HCT116 (cell line): ENCODE results near the gene PARM1. TPM values are rescaled to one million over a fixed set of nuclear protein-coding genes. Genes with fewer than 3 reads are reported as not detected.

Source experiments
- ATAC-seq: fragments of 200-7000 bp; cut with Tn5 transposase; 2 replicates; pipeline ENCODE4 v1.9.1; 2020; ENCODE audit warnings: mild to moderate bottlenecking, moderate library complexity
- BruUV-seq: library from RNA; stranded (reverse); fragments of 400-500 nt; replicated peaks from 2 replicates; lab custom pipeline; 2021; lab: Mats Ljungman, UMichigan
- CTCF ChIA-PET: fragments of 300-600 bp; sonication (Branson Sonifier 250); formaldehyde crosslinking; loops from one replicate; lab custom pipeline; 2021; ENCODE audit warnings: antibody characterized with exemption; lab: Charles Lee
- POLR2A ChIA-PET: fragments of 300-600, 350-600 bp; sonication (Branson Sonifier 250); formaldehyde crosslinking; loops from one replicate; lab custom pipeline; 2021; ENCODE audit warnings: antibody characterized with exemption; lab: Charles Lee
- RAD21 ChIA-PET, 2 experiments: fragments of 300-600 bp; sonication (Branson Sonifier 250); formaldehyde crosslinking; loops; one replicate each; lab custom pipeline; 2023; ENCODE audit warnings: low total read pairs in 2 of 2; ENCODE audit not compliant: uncharacterized antibody in 2 of 2, unreplicated experiment in 2 of 2, low non-redundant PET in 1 of 2; lab: Charles Lee
- DNase-seq: peaks from one replicate; pipeline ENCODE4 v3.0.0-alpha.2; 2010; ENCODE audit warnings: low read depth, low spot score
- H2AFZ ChIP-seq: fragments of 200-600 bp; shearing (Covaris generic), sonication (generic); 2 replicates; pipeline ENCODE4 v1.6.1; 2017; ENCODE audit warnings: low read depth, mixed run types, mixed read lengths, antibody characterized with exemption, low read length; ENCODE audit not compliant: poor library complexity, severe bottlenecking
- H3K27ac ChIP-seq: 2 replicates; pipeline ENCODE4 v1.5.1; 2012; ENCODE audit warnings: low read depth, low read length
- H3K27me3 ChIP-seq: fragments of 200-600 bp; sonication (generic); 2 replicates; pipeline ENCODE4 v1.6.1; 2016; ENCODE audit warnings: mixed run types, low read length, mixed read lengths; ENCODE audit not compliant: insufficient read depth
- H3K36me3 ChIP-seq, 2 experiments: fragments of 200-500 bp in 1 of 2; fragments of 200-600 bp in 1 of 2; sonication (Bioruptor generic) in 1 of 2; sonication (generic) in 1 of 2; 2 replicates each; pipeline versions ENCODE4 v1.5.1 to v1.6.1; 2014 to 2016; ENCODE audit warnings: low read length in 2 of 2, inconsistent platforms in 1 of 2, mixed read lengths in 1 of 2, mixed run types in 1 of 2; ENCODE audit not compliant: insufficient read depth in 2 of 2, control insufficient read depth in 1 of 2
- H3K4me1 ChIP-seq, 2 experiments: fragments of 200-600 bp in 1 of 2; sonication (generic) in 1 of 2; 2 replicates each; pipeline versions ENCODE4 v1.5.1 to v1.6.1; 2012 to 2017; ENCODE audit warnings: low read length in 2 of 2, inconsistent platforms in 1 of 2, mild to moderate bottlenecking in 1 of 2, mixed read lengths in 1 of 2, mixed run types in 1 of 2, moderate library complexity in 1 of 2; ENCODE audit not compliant: insufficient read depth in 2 of 2, control insufficient read depth in 1 of 2
- H3K4me2 ChIP-seq: fragments of 200-600 bp; sonication (generic); 2 replicates; pipeline ENCODE4 v1.6.1; 2017; ENCODE audit warnings: mixed run types, low read length, mixed read lengths
- H3K4me3 ChIP-seq, 2 experiments: fragments of 200-600 bp in 1 of 2; sonication (generic) in 1 of 2; replicated peaks in 1 of 2; 2 replicates each; pipeline ENCODE4 v1.5.1; 2011 to 2016; ENCODE audit warnings: low read length in 2 of 2, control low read depth in 1 of 2, low read depth in 1 of 2, mild to moderate bottlenecking in 1 of 2, mixed read lengths in 1 of 2, mixed run types in 1 of 2
- H3K79me2 ChIP-seq: fragments of 200-600 bp; sonication (generic); 2 replicates; pipeline ENCODE4 v1.6.1; 2017; ENCODE audit warnings: mild to moderate bottlenecking, mixed run types, low read length, moderate library complexity, mixed read lengths; ENCODE audit not compliant: insufficient read depth
- H3K9ac ChIP-seq: fragments of 200-600 bp; sonication (generic); 2 replicates; pipeline ENCODE4 v1.6.1; 2016; ENCODE audit warnings: low read length, mixed read lengths
- H3K9me2 ChIP-seq: fragments of 200-600 bp; sonication (generic), shearing (Covaris generic); 2 replicates; pipeline ENCODE4 v1.6.1; 2017; ENCODE audit warnings: mixed run types, mild to moderate bottlenecking, moderate library complexity; ENCODE audit not compliant: insufficient read depth
- H3K9me3 ChIP-seq, 2 experiments: fragments of 200-500 bp in 1 of 2; fragments of 200-600 bp in 1 of 2; sonication (Bioruptor generic) in 1 of 2; sonication (generic) in 1 of 2; 2 replicates each; pipeline ENCODE4 v1.6.1; 2014 to 2017; ENCODE audit warnings: low read length in 2 of 2, mixed read lengths in 2 of 2, inconsistent platforms in 1 of 2, low read depth in 1 of 2, mild to moderate bottlenecking in 1 of 2, mixed run types in 1 of 2, moderate library complexity in 1 of 2; ENCODE audit not compliant: control insufficient read depth in 1 of 2, insufficient read depth in 1 of 2
- H4K20me1 ChIP-seq: fragments of 200-600 bp; sonication (generic), shearing (Covaris generic); 2 replicates; pipeline ENCODE4 v1.6.1; 2017; ENCODE audit warnings: mixed run types, mild to moderate bottlenecking, moderate library complexity; ENCODE audit not compliant: insufficient read depth
- ATF3 ChIP-seq: IDR thresholded peaks from 2 replicates; pipeline ENCODE4 v1.6.1; 2012
- CTCF ChIP-seq, 3 experiments: fragments of 200-600 bp in 1 of 3; sonication (generic) in 1 of 3; IDR thresholded peaks in 2 of 3; conservative IDR thresholded peaks in 1 of 3; 2 replicates each; pipeline ENCODE4 v1.5.1; 2012 to 2017; ENCODE audit warnings: low read depth in 2 of 3, low read length in 2 of 3, antibody characterized with exemption in 1 of 3, borderline replicate concordance in 1 of 3, control low read depth in 1 of 3, mild to moderate bottlenecking in 1 of 3, mixed read lengths in 1 of 3, mixed run types in 1 of 3, moderate library complexity in 1 of 3; ENCODE audit not compliant: insufficient read depth in 1 of 3
- EZH2 ChIP-seq: fragments of 200-600 bp; sonication (generic); IDR thresholded peaks from 2 replicates; pipeline ENCODE4 v1.6.1; 2017; ENCODE audit warnings: antibody characterized with exemption, mixed run types
- JUND ChIP-seq: IDR thresholded peaks from 2 replicates; pipeline ENCODE4 v1.6.1; 2012
- RAD21 ChIP-seq: IDR thresholded peaks from 2 replicates; pipeline ENCODE4 v1.6.1; 2012; ENCODE audit warnings: low read depth, mild to moderate bottlenecking
- SIN3A ChIP-seq: IDR thresholded peaks from 2 replicates; pipeline ENCODE4 v1.6.1; 2012; ENCODE audit warnings: low read depth
- ZBTB33 ChIP-seq: IDR thresholded peaks from 2 replicates; pipeline ENCODE4 v1.6.1; 2011; ENCODE audit warnings: mild to moderate bottlenecking, low read length, moderate library complexity; ENCODE audit not compliant: insufficient replicate concordance; ENCODE audit errors: extremely low read depth
- ZFX ChIP-seq: fragments of 450-650 bp; IDR thresholded peaks from 2 replicates; pipeline ENCODE4 v1.6.1; 2017
- intact Hi-C: fragments of 100-400 bp; cut with micrococcal nuclease; formaldehyde crosslinking; loops from 2 replicates; pipeline ENCODE4 v1.10.0; 2022
- total RNA-seq: library from RNA; stranded (reverse); gene quantifications from one replicate; pipeline ENCODE4 v1.2.1, GENCODE V29; 2021; ENCODE audit not compliant: unreplicated experiment

The PARM1 gene
- total RNA-seq, 1 experiment from 2014 or later: 11.7 TPM

- ChIA-PET RAD21 (no interaction called here), CTCF (interaction anchor here (2.1 kb wide), 1 partner anchor 10 kb away, joined by 5 read pairs; no protein-coding TSS in a partner anchor), POLR2A (no interaction called here)
- Histone ChIP-seq H3K9me3 (no peaks in the 10 kb centered on the region), H3K4me1 (0 out of 4 replicates have a peak, but pooled peaks cover 0 to 5% of the 10 kb centered on the region in 2 experiments), H3K4me2 (no peak overlapping the region), H3K4me3 (no peak overlapping the region), H3K79me2 (no peaks in the 10 kb centered on the region), H3K27me3 (no peaks in the 10 kb centered on the region), H4K20me1 (no peaks in the 10 kb centered on the region), H3K27ac (no peak overlapping the region), H3K9ac (no peak overlapping the region), H3K36me3 (no peaks in the 10 kb centered on the region), H3K9me2 (no peaks in the 10 kb centered on the region), H2AFZ (no peak overlapping the region)
- BruUV-seq: no TSS peak
- ATAC-seq (no peak), DNase-seq (no peak)
- TF ChIP-seq JUND (no peak), RAD21 (no peak), EZH2 (no peak), ZFX (no peak), ATF3 (no peak), ZBTB33 (no peak), CTCF (IDR thresholded peaks at IDR 0.05 in 2 of 3, conservative IDR thresholded peaks at IDR 0.05 in 1 of 3; ENCODE audit: borderline replicate concordance in 1 of 3, insufficient read depth in 1 of 3, low read depth in 2 of 3, low read length in 2 of 3) (no peak), SIN3A (no peak)
- intact Hi-C loops: no loop called here
Measured at GRCh38 chr4:74953647-74954046, 20.7 kb downstream of the PARM1 start.
